Erythroblast (primary cell): Measurements from ENCODE around the gene SCUBE2.

Source experiments
- GATA1 ChIP-seq: IDR thresholded peaks from 2 replicates; pipeline ENCODE4 v1.6.1; 2011; ENCODE audit warnings: low read depth, mild to moderate bottlenecking, control low read depth, low read length, moderate library complexity
- POLR2A ChIP-seq: IDR thresholded peaks from 2 replicates; pipeline ENCODE4 v1.6.1; 2011; ENCODE audit warnings: mild to moderate bottlenecking, low read length

DNA sequence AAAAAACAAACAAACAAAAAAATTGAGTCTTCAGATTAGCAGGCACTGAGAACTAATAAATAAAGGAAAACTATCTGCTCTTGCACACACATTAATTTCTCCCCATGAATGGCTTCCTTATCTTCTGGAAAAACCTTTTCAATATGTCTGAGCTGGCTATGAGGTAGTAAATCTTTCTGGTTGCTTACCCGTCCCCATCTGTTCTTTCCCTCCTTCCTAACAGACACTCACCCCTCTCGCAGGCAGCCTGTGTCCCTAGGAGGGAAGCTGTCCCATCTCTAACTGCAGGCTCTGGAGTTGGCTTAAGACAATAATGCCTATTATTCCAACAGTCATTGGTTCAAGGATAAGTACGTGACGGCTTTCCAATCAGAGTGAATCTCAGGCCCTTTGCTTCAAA is 8.2 kb upstream of the SCUBE2 start:
- TF ChIP-seq POLR2A (no peak), GATA1 (no peak)
